Measurements from ENCODE around the gene PKHD1. TPM values are rescaled to one million over a fixed set of nuclear protein-coding genes. Genes with fewer than 3 reads are reported as not detected.

PKHD1 gene
- total RNA-seq, 2 donors from 2014 or later, result 0.14 TPM; not detected in 1

- Histone ChIP-seq H3K27ac (no peak overlapping the region), H3K4me3 (no peak overlapping the region), H3K27me3 (replicated peaks; ENCODE audit: insufficient read depth) (no peaks in the 10 kb centered on the region), H3K4me1 (ENCODE audit: control insufficient read depth in 1 of 2, low read depth in 2 of 2) (no peaks in the 10 kb centered on the region), H3K36me3 (no peaks in the 10 kb centered on the region), H3K9me3 (no peaks in the 10 kb centered on the region)
- no peak for DNase-seq (ENCODE audit: low spot score)
- no peak for ATAC-seq (ENCODE audit: insufficient number of reproducible peaks, low FRiP score, low read depth)
- TF ChIP-seq CTCF (IDR thresholded peaks at IDR 0.05), result no peak
These were observed 296.5 kb downstream of the PKHD1 start for GRCh38 chr6:51790946-51791345.

GRCh38 chr6:51788121-51788520 is 299.3 kb downstream of the PKHD1 start:
- Histone ChIP-seq H3K4me3 (no peak overlapping the region), H3K27me3 (replicated peaks; ENCODE audit: insufficient read depth) (no peaks in the 10 kb centered on the region), H3K9me3 (no peaks in the 10 kb centered on the region), H3K27ac (no peak overlapping the region), H3K4me1 (ENCODE audit: control insufficient read depth in 1 of 2, low read depth in 2 of 2) (no peaks in the 10 kb centered on the region), H3K36me3 (no peaks in the 10 kb centered on the region)
- TF ChIP-seq CTCF (IDR thresholded peaks at IDR 0.05), result no peak
- DNase-seq (ENCODE audit: low spot score) (no peak), ATAC-seq (ENCODE audit: insufficient number of reproducible peaks, low FRiP score, low read depth) (no peak)

GRCh38 chr6:51778666-51779065 is 308.7 kb downstream of the PKHD1 start:
- no peaks in the 10 kb centered on the region for H3K4me1 ChIP-seq (ENCODE audit: control insufficient read depth in 1 of 2, low read depth in 2 of 2)
- no peak overlapping the region for H3K4me3 ChIP-seq
- ATAC-seq (ENCODE audit: insufficient number of reproducible peaks, low FRiP score, low read depth) (no peak), DNase-seq (ENCODE audit: low spot score) (no peak)
- H3K36me3 ChIP-seq, result no peaks in the 10 kb centered on the region
- TF ChIP-seq CTCF (IDR thresholded peaks at IDR 0.05), result no peak
- no peaks in the 10 kb centered on the region for H3K9me3 ChIP-seq
- H3K27me3 ChIP-seq (replicated peaks; ENCODE audit: insufficient read depth), result no peaks in the 10 kb centered on the region
- no peak overlapping the region for H3K27ac ChIP-seq

GRCh38 chr6:51777618-51778017 is 309.8 kb downstream of the PKHD1 start:
- H3K27ac ChIP-seq, result no peak overlapping the region
- no peak overlapping the region for H3K4me3 ChIP-seq
- no peaks in the 10 kb centered on the region for H3K27me3 ChIP-seq (replicated peaks; ENCODE audit: insufficient read depth)
- H3K9me3 ChIP-seq, result no peaks in the 10 kb centered on the region
- no peak for DNase-seq (ENCODE audit: low spot score)
- H3K36me3 ChIP-seq, result no peaks in the 10 kb centered on the region
- no peak for ATAC-seq (ENCODE audit: insufficient number of reproducible peaks, low FRiP score, low read depth)
- no peak for TF ChIP-seq CTCF (IDR thresholded peaks at IDR 0.05)
- no peaks in the 10 kb centered on the region for H3K4me1 ChIP-seq (ENCODE audit: control insufficient read depth in 1 of 2, low read depth in 2 of 2)

GRCh38 chr6:51775942-51776860 is 311.2 kb downstream of the PKHD1 start:
- no peak overlapping the region for H3K27ac ChIP-seq
- DNase-seq (ENCODE audit: low spot score) (no peak), ATAC-seq (ENCODE audit: insufficient number of reproducible peaks, low FRiP score, low read depth) (no peak)
- no peaks in the 10 kb centered on the region for H3K4me1 ChIP-seq (ENCODE audit: control insufficient read depth in 1 of 2, low read depth in 2 of 2)
- no peaks in the 10 kb centered on the region for H3K9me3 ChIP-seq
- no peak overlapping the region for H3K4me3 ChIP-seq
- no peaks in the 10 kb centered on the region for H3K36me3 ChIP-seq
- TF ChIP-seq CTCF (IDR thresholded peaks at IDR 0.05), result no peak
- no peaks in the 10 kb centered on the region for H3K27me3 ChIP-seq (replicated peaks; ENCODE audit: insufficient read depth)

Data from thoracic aorta (tissue), 2 donors.